C4-2B (cell line): ENCODE data around the gene CLEC18A.
"Not testable (repeated sequence)": the region's sequence is repeated elsewhere in the genome, so short reads cannot be mapped to it uniquely, and the experiment has no call there.

Source experiments
- H3K27ac ChIP-seq: fragments of 450-650 bp; 2 replicates; pipeline ENCODE4 v1.5.1; 2017
- CTCF ChIP-seq: fragments of 450-650 bp; conservative IDR thresholded peaks from 2 replicates; pipeline ENCODE4 v1.5.1; 2017; ENCODE audit warnings: mild to moderate bottlenecking
- ZFX ChIP-seq: fragments of 450-650 bp; IDR thresholded peaks from 2 replicates; pipeline ENCODE4 v1.6.1; 2017

The CLEC18A gene

GRCh38 chr16:69941251-69942098 lies 9.7 kb upstream of the CLEC18A start:
- H3K27ac ChIP-seq, result no peak overlapping the region
- no peak for TF ChIP-seq ZFX
- TF ChIP-seq CTCF, result no peak

- TF ChIP-seq CTCF (no peak), ZFX (no peak)
- no peak overlapping the region for H3K27ac ChIP-seq
These were observed 9.0 kb upstream of the CLEC18A start for GRCh38 chr16:69942099-69942491.

- H3K27ac ChIP-seq, result no peak overlapping the region
These were observed 8.4 kb upstream of the CLEC18A start for GRCh38 chr16:69942627-69943170.

GRCh38 chr16:69943241-69944036 lies 7.7 kb upstream of the CLEC18A start:
- H3K27ac ChIP-seq, result not testable (repeated sequence)

More at GRCh38 chr16:69942627-69943170, 8.4 kb upstream of the CLEC18A start:
- TF ChIP-seq ZFX, result no peak
- no peak for TF ChIP-seq CTCF

- not testable (repeated sequence) for H3K27ac ChIP-seq
These were observed 723 bp upstream of the CLEC18A start for GRCh38 chr16:69950411-69950810.

- not testable (repeated sequence) for H3K27ac ChIP-seq
These were observed 518 bp downstream of the CLEC18A start for GRCh38 chr16:69951672-69952031.

- H3K27ac ChIP-seq, result not testable (repeated sequence)
These were observed 982 bp downstream of the CLEC18A start for GRCh38 chr16:69952116-69952515.

GRCh38 chr16:69952572-69953355 lies 1.6 kb downstream of the CLEC18A start:
- H3K27ac ChIP-seq, result not testable (repeated sequence)

GRCh38 chr16:69954241-69954640 lies 3.1 kb downstream of the CLEC18A start:
- H3K27ac ChIP-seq, result not testable (repeated sequence)

GRCh38 chr16:69963312-69963711 lies 12.2 kb downstream of the CLEC18A start:
- not testable (repeated sequence) for H3K27ac ChIP-seq

GRCh38 chr16:69964960-69965660 lies 14.0 kb downstream of the CLEC18A start:
- H3K27ac ChIP-seq, result not testable (repeated sequence)

- H3K27ac ChIP-seq, result not testable (repeated sequence)
These were observed 14.5 kb downstream of the CLEC18A start for GRCh38 chr16:69965661-69966054.

- not testable (repeated sequence) for H3K27ac ChIP-seq
These were observed 16.6 kb downstream of the CLEC18A start for GRCh38 chr16:69967688-69968087.

GRCh38 chr16:69968125-69968524 lies 17.0 kb downstream of the CLEC18A start:
- not testable (repeated sequence) for H3K27ac ChIP-seq

GRCh38 chr16:69969657-69970056 lies 18.5 kb downstream of the CLEC18A start:
- not testable (repeated sequence) for H3K27ac ChIP-seq

- not testable (repeated sequence) for H3K27ac ChIP-seq
These were observed 21.0 kb downstream of the CLEC18A start for GRCh38 chr16:69972120-69972519.
